Thymus (tissue), 11 donors: Measurements from ENCODE around the gene TTLL10. TPM values are rescaled to one million over a fixed set of nuclear protein-coding genes. Genes with fewer than 3 reads are reported as not detected.
"Not testable (repeated sequence)": the region's sequence is repeated elsewhere in the genome, so short reads cannot be mapped to it uniquely, and the experiment has no call there.

ENCODE experiments used
- DNase-seq, 9 donors: peaks; one replicate each; pipeline ENCODE4 v3.0.0-alpha.2; 2013; ENCODE audit warnings: low spot score in 9 of 9, low read depth in 6 of 9, missing footprints in 1 of 9
- H3K27ac ChIP-seq, 2 donors: one replicate each; pipeline ENCODE4 v1.5.1; 2013; ENCODE audit warnings: control low read depth in 1 of 2, low read depth in 1 of 2, low read length in 1 of 2, mild to moderate bottlenecking in 1 of 2, moderate library complexity in 1 of 2
- H3K27me3 ChIP-seq, 2 donors: one replicate each; pipeline ENCODE4 v1.5.1; 2013; ENCODE audit warnings: low read length in 1 of 2; ENCODE audit not compliant: control insufficient read depth in 2 of 2, insufficient read depth in 1 of 2
- H3K36me3 ChIP-seq, 2 donors: one replicate each; pipeline ENCODE4 v1.5.1; 2013; ENCODE audit warnings: low read length in 1 of 2, mild to moderate bottlenecking in 1 of 2, moderate library complexity in 1 of 2; ENCODE audit not compliant: control insufficient read depth in 2 of 2, insufficient read depth in 2 of 2
- H3K4me1 ChIP-seq, 2 donors: one replicate each; pipeline ENCODE4 v1.5.1; 2013; ENCODE audit warnings: low read length in 2 of 2; ENCODE audit not compliant: control insufficient read depth in 2 of 2, insufficient read depth in 2 of 2
- H3K4me3 ChIP-seq, 2 donors: one replicate each; pipeline ENCODE4 v1.5.1; 2013; ENCODE audit warnings: low read length in 2 of 2, control low read depth in 1 of 2, mild to moderate bottlenecking in 1 of 2
- H3K9me3 ChIP-seq, 2 donors: one replicate each; pipeline ENCODE4 v1.5.1; 2013; ENCODE audit warnings: low read length in 1 of 2, mild to moderate bottlenecking in 1 of 2; ENCODE audit not compliant: control insufficient read depth in 2 of 2, insufficient read depth in 1 of 2
- WGBS: extraction: QIAGEN DNeasy Blood & Tissue Kit; methylation state at CpG from one replicate; pipeline ENCODE4 v1.1.7; 2013; 5-methylcytosine and 5-hydroxymethylcytosine counted together
- polyA plus RNA-seq: library from polyadenylated mRNA; stranded (reverse); fragments of 200-250 nt; gene quantifications from one replicate; pipeline ENCODE4 v1.2.3, GENCODE V29; 2013
- total RNA-seq: library from RNA; stranded (reverse); fragments of 120-200 nt; gene quantifications from one replicate; pipeline ENCODE4 v1.2.4, GENCODE V29; 2013
- donor health status: healthy.

The TTLL10 gene
- total and polyA plus RNA-seq, 2 donors: 0.14 to 0.27 TPM

GRCh38 chr1:1191734-1192133 lies 18.1 kb downstream of the TTLL10 start:
- Histone ChIP-seq H3K4me3 (no peak overlapping the region), H3K27me3 (no peaks in the 10 kb centered on the region), H3K4me1 (no peaks in the 10 kb centered on the region), H3K9me3 (peaks cover 0 to 8% of the 10 kb centered on the region in 2 donors), H3K36me3 (no peaks in the 10 kb centered on the region), H3K27ac (no peak overlapping the region)
- no peak for DNase-seq
- 87% methylated on average over 11 of the region's 11 CpGs for WGBS

DNA sequence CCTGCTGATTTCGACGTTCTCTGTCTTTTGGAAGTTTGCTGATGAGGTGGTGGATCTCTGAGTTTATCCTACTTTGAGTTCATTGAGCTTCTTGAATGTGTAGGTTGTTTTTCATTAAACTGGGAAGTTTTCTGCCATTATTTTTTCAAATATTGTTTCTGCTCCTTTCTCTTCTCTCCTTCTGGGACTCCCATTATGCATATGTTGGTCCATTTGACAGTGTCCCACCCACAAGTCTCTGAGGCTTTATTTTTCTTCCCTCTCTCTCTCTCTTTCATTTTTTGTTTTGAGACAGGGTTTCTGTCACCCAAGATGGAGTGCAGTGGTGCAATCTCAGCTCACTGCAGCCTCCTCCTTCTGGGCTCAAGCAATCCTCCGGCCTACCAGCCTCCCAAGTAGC lies 21.0 kb downstream of the TTLL10 start:
- peaks cover 0 to 8% of the 10 kb centered on the region in 2 donors for H3K9me3 ChIP-seq
- no peak overlapping the region for H3K4me3 ChIP-seq
- H3K27ac ChIP-seq: no peak overlapping the region
- no peaks in the 10 kb centered on the region for H3K36me3 ChIP-seq
- H3K4me1 ChIP-seq: no peaks in the 10 kb centered on the region
- DNase-seq: no peak
- WGBS: 80% methylated on average over 3 of the region's 3 CpGs
- H3K27me3 ChIP-seq: peaks cover 2 to 7% of the 10 kb centered on the region in 2 donors

GRCh38 chr1:1195726-1196125 lies 22.0 kb downstream of the TTLL10 start:
- not testable (repeated sequence) for DNase-seq, H3K36me3 ChIP-seq
- 99% methylated on average over 6 of the region's 6 CpGs for WGBS

DNA sequence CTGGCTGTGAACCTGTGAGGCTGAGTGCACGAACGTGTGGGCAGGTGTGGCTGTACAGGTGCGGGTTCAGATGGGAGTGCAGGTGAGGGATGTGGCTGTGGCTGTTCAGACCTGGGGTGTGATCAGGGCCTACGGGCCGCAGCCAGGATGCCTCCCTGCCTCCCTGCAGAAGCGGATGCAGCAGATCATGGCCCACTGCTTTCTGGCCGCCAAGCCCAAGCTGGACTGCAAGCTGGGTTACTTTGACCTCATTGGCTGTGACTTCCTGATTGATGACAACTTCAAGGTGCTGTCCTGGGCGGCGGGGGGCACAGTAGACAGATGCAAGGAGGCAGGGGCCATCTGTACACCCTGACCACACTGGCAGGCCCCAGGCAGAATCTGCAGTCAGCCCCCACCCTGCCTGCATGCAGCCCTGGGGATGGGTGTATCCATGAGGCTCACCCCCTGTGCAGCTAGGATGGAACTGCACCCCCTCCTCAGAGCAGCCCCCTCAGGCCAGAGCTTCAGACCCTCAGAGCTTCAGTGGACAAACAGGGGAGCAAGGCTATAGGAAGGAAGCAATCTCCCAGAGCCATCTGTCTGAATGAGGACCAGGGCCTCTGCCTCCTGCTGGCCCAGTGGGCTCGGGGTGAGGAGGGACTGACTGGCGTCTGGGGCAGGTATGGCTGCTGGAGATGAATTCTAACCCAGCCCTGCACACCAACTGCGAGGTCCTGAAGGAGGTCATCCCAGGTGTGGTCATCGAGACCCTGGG lies 22.9 kb downstream of the TTLL10 start:
- H3K9me3 ChIP-seq: peaks cover 1 to 8% of the 10 kb centered on the region in 2 donors
- DNase-seq: no peak
- H3K27ac ChIP-seq: no peak overlapping the region
- no peaks in the 10 kb centered on the region for H3K36me3 ChIP-seq
- no peak overlapping the region for H3K4me3 ChIP-seq
- peaks cover 3 to 4% of the 10 kb centered on the region in 2 donors for H3K4me1 ChIP-seq
- H3K27me3 ChIP-seq: peaks cover 20 to 25% of the 10 kb centered on the region in 2 donors
- 96% methylated on average over 13 of the region's 13 CpGs for WGBS

More at GRCh38 chr1:1195726-1196125, 22.0 kb downstream of the TTLL10 start:
- not testable (repeated sequence) for H3K27ac ChIP-seq, H3K4me3 ChIP-seq, H3K9me3 ChIP-seq, H3K4me1 ChIP-seq
- peaks cover 12 to 17% of the 10 kb centered on the region in 2 donors for H3K27me3 ChIP-seq

DNA sequence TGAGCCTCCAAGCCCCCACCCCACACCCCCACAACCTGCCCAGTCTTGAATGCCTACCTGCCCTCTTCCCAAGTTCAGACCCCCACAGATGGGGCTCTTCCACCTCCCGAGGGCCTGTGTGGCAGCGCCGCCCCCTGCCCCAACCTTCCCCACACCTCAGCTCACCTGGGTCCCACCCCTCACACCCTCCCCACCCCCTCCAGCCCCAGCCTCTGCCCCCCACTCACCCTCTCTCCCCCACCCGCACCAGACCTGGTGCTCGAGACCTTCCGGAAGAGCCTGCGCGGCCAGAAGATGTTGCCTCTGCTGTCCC lies 23.5 kb downstream of the TTLL10 start:
- H3K4me3 ChIP-seq: no peak overlapping the region
- no peak overlapping the region for H3K27ac ChIP-seq
- no peaks in the 10 kb centered on the region for H3K36me3 ChIP-seq
- no peak for DNase-seq
- H3K9me3 ChIP-seq: peaks cover 1 to 4% of the 10 kb centered on the region in 2 donors
- H3K27me3 ChIP-seq: peaks cover 20 to 26% of the 10 kb centered on the region in 2 donors
- 97% methylated on average over 8 of the region's 8 CpGs for WGBS
- peaks cover 3 to 4% of the 10 kb centered on the region in 2 donors for H3K4me1 ChIP-seq

DNA sequence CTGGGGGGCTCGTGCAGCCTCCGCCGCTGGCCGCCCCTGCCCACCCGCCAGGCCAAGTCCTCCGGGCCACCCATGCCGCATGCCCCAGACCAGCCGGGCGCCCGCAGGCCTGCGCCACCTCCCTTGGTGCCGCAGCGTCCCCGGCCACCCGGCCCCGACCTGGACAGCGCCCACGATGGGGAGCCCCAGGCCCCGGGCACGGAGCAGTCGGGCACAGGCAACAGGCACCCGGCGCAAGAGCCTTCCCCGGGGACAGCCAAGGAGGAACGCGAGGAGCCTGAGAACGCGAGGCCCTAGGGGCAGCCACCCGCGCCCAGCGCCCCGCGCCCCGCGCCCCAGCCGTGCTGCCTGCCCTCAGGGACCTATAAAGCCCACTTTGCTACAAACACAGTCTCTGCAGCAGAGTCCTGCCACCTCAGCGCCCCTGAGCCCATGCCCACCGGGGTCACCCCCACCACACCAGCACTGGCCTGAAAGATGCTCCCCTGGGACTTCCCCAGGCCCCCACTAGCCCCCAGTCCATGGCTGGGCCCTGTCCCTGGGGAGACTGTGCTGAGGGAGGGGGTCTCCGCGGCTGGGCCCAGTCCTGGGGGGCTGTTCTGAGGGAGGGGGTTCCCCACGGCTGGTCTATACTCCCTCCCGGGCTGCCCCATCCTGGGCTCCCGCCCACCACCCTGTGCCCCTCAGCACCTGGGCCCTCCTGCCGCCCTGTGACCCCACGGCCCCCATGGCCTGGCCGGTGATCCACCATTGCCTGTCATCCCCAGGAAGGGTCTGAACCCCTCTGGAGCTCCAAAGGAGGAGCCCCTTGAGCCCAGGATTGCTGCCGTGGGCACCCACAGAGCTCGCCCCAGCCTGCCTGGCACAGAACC lies 24.1 kb downstream of the TTLL10 start:
- DNase-seq: no peak
- Histone ChIP-seq H3K27me3 (peaks cover 21 to 28% of the 10 kb centered on the region in 2 donors), H3K4me1 (peaks cover 3 to 4% of the 10 kb centered on the region in 2 donors), H3K36me3 (no peaks in the 10 kb centered on the region), H3K27ac (no peak overlapping the region), H3K9me3 (peaks cover 1 to 4% of the 10 kb centered on the region in 2 donors), H3K4me3 (no peak overlapping the region)
- WGBS: 96% methylated on average over 48 of the region's 48 CpGs

DNA sequence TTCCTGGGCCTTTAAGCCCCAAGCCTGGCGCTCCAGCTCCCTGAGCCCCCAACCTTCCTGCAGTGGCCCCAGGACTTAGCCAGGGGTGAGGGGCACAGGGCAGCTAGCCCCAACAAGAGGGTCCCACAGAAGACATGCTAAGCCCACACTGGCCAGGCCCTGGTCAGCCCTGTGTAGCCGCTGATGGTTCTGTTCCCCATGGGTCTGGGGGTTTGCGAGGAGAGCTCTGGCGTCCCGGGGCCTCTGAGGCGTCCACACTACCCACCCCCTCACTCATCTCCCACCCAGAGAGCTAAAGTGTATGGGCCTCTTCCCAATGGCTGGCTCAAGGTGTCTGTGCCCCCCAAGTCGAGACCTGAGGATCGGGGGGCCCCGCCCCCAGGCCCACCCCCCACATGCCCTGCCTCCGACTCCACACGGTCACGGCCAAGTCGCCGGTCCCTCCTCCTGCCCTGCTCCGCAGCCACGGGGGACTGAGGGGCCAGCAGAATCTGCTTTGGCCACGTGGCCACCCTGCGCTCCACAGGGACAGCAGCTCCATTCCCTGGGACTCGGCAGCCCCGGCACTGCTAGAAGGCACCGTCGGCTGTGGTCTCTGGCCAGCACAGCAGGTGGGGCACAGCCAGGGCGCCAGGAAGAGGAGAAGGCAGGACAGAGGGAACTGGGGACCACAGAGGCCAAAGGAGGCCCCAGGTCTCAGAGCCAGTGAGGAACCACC lies 24.9 kb downstream of the TTLL10 start:
- Histone ChIP-seq H3K9me3 (peaks cover 1 to 4% of the 10 kb centered on the region in 2 donors), H3K27me3 (peaks cover 24 to 33% of the 10 kb centered on the region in 2 donors), H3K36me3 (no peaks in the 10 kb centered on the region), H3K4me1 (peaks cover 3 to 4% of the 10 kb centered on the region in 2 donors), H3K4me3 (no peak overlapping the region), H3K27ac (no peak overlapping the region)
- WGBS: 94% methylated on average over 23 of the region's 23 CpGs
- no peak for DNase-seq

DNA sequence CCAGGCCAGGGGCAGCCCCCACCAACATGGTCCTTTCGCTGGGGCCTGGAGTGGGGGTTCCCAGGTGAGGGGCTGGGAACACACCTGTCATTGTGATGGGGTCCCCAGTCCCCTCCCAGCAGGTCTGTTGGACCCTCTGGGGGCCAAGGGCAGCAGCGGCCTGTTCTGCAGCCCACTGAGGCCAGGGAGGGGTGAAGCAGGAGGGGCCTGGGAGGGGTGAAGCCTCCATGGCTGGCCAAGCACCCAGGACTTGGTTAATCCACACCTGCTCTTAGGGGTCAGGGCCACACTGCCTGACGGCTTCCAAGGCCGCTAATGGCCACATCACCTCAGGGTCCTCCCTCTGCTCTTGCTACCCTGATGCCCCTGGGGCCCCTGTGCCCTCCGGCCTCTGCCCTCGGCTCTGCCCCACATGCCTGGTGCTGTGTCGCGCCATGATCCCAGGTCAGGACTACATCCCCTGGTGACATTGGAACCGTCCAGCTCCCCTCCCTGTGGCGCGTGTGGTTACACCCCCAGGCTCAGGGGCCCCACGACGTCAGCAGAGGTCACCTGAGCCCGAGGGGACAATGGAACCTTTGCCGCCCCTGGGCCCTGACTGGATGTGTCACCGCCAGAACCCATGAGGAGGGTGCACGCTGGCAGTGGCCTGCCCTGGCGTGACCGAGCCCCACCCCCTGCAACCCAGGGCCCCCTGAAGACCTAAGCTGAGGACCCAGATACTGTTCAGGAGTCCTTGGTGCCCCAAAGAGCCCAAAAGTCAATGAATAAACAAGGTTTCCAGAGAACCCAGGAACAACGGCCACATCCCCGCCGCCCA lies 25.7 kb downstream of the TTLL10 start:
- Histone ChIP-seq H3K9me3 (peaks cover 1 to 4% of the 10 kb centered on the region in 2 donors), H3K36me3 (no peaks in the 10 kb centered on the region), H3K27ac (no peak overlapping the region), H3K27me3 (peaks cover 24 to 41% of the 10 kb centered on the region in 2 donors), H3K4me3 (no peak overlapping the region), H3K4me1 (peaks cover 3 to 4% of the 10 kb centered on the region in 2 donors)
- DNase-seq: no peak
- WGBS: 97% methylated on average over 22 of the region's 22 CpGs
